ENCODE results near the gene MYOF.

DNA sequence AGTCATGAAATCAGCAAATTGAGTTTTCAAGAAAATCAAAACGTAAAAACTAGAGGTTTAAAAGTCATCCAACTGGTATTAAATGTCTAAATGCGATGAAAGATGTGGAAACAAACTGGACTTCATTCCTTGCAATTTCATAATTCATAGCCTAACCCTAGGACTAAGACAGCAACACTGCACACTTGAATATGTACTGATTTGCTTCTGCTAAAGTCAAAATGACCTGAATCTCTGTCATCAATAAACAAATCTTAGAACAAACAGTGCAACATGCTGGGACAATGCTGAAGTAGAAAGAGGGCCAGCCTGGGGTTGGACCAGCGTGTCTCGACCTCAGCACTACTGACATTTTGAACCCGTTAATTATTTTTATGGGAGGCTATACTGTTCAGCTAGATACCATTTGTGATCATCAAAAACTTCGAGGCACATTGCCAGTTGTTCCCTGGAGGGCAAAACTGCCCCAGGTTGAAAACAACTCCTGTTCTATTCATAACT, 47.1 kb downstream of the MYOF start:
- TF ChIP-seq POLR2A (IDR thresholded peaks at IDR 0.05; ENCODE audit: control extremely low read depth in 1 of 2, low read depth in 2 of 2, low read length in 2 of 2), result no peak
- TF ChIP-seq EZH2 (IDR thresholded peaks at IDR 0.05; ENCODE audit: low read depth, low read length, severe bottlenecking), result no peak
- TF ChIP-seq TBP (IDR thresholded peaks at IDR 0.05; ENCODE audit: low read depth, low read length), result no peak
- TF ChIP-seq, protein P1, sequence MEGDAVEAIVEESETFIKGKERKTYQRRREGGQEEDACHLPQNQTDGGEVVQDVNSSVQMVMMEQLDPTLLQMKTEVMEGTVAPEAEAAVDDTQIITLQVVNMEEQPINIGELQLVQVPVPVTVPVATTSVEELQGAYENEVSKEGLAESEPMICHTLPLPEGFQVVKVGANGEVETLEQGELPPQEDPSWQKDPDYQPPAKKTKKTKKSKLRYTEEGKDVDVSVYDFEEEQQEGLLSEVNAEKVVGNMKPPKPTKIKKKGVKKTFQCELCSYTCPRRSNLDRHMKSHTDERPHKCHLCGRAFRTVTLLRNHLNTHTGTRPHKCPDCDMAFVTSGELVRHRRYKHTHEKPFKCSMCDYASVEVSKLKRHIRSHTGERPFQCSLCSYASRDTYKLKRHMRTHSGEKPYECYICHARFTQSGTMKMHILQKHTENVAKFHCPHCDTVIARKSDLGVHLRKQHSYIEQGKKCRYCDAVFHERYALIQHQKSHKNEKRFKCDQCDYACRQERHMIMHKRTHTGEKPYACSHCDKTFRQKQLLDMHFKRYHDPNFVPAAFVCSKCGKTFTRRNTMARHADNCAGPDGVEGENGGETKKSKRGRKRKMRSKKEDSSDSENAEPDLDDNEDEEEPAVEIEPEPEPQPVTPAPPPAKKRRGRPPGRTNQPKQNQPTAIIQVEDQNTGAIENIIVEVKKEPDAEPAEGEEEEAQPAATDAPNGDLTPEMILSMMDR (IDR thresholded peaks at IDR 0.05; ENCODE audit: control extremely low read depth in 1 of 3, insufficient read depth in 1 of 3, low read depth in 1 of 3, low read length in 3 of 3), result no peak
